GM18511 (cell line): ENCODE measurements around the gene GBF1.

Experiments
- ATAC-seq: cut with Tn5 transposase; IDR thresholded peaks from one replicate; pipeline ENCODE4 v1.9.1; 2021; ENCODE audit warnings: mild to moderate bottlenecking, moderate library complexity; ENCODE audit not compliant: unreplicated experiment

The GBF1 gene

DNA sequence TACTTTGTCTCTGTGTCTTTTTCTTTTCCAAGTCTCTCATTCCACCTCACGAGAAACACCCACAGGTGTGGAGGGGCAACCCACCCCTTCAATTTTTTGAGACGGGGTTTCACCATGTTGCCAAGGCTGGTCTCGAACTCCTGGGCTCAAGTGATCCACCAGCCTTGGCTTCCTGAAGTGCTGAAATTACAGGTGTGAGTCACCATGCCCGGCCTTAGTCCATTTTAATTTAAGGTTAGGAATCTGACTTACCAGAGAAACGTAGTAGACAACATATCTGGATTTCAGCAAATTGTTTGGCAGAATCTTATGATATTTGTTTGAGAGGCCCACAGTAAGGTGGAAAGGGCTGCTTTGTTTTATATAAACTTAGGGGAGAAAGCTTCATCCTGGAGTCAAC lies 147.0 kb downstream of the GBF1 start:
- no peak for ATAC-seq

- ATAC-seq, result no peak
Observed at GRCh38 chr10:102393411-102394078, 148.2 kb downstream of the GBF1 start.

- ATAC-seq, result peak; percentile 86
Observed at GRCh38 chr10:102394079-102394800, 148.9 kb downstream of the GBF1 start.

DNA sequence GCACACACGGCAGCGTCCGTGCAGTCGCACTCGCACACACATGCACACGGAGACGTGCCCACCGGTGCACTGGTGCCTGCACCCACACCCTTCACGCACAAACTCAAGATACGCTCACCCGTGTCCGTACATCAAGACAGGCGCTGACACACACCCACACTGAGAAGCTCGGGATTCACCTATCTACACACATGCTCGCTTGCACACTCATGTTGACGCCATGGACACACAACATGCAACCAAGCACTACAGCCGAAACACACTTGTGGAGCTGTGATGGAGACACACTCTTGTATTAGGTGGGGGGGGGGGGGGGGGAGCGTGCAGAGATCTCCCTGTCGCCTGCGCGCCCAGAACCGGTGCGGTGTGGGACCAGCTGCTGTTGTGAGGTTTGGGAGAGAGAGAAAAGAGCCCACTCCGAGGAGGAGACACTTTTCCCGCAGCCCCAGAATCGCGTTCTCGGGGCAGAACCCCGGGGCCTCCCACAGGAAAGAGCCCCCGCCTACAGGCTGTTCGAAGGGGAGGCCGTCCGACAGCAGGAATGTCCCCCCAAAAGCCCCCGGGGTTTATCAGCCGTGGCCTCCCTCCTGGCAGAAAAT lies 149.6 kb downstream of the GBF1 start:
- ATAC-seq, result no peak

DNA sequence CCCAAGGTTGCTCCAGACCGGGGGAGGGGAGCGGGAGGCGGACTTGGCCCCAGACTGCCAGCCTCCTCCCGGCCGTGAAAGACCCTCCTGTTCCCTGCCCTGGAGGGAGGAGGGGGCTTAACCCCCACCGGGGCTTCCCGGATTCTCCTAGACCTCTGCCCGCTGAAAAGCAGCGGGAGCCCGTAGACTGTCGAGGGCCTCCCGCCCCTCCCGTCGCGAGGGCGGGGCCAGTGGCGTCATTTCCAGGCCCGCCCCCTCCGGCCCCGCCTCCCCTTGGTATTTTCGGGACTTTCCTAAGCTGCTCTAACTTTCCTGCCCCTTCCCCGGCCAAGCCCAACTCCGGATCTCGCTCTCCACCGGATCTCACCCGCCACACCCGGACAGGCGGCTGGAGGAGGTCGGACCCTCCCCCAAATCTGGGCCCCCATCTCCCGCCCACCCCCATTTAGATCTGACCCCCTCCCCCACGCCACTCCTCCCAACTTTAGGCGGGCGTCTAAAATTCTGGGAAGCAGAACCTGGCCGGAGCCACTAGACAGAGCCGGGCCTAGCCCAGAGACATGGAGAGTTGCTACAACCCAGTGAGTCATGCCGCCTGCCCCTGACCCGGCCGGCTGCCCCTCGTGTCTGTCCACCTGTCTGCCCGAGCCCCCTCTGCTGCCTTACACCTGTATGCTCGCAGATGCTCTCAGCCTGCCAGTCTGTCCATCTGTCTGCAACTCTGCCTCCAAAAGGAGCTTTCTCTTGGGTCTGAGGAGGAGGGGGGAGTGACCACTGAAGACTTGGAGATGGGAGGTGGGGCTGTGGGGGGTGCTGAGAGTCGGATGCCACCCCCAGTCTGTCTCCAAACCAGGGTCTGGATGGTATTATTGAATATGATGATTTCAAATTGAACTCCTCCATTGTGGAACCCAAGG lies 150.3 kb downstream of the GBF1 start, which contains the start of gene NFKB2:
Gene NFKB2, plus strand, starts transcription at position 306 of the 917 bp plus-strand sequence. Its CDS starts 255 bp downstream, at position 561.
- peak; percentile 31 for ATAC-seq

- no peak for ATAC-seq
Observed at GRCh38 chr10:102396317-102396650, 151.0 kb downstream of the GBF1 start.

DNA sequence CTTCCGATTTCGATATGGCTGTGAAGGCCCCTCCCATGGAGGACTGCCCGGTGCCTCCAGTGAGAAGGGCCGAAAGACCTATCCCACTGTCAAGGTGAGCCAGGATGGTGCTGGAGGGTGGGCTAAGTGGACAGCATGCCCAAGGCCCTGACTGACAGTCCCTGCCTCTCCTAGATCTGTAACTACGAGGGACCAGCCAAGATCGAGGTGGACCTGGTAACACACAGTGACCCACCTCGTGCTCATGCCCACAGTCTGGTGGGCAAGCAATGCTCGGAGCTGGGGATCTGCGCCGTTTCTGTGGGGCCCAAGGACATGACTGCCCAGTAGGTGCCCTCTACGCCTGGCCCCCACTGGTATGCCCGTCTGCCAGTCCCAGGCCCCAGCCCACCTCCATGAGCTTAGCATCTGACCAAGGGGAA lies 151.4 kb downstream of the GBF1 start:
- ATAC-seq, result no peak

DNA sequence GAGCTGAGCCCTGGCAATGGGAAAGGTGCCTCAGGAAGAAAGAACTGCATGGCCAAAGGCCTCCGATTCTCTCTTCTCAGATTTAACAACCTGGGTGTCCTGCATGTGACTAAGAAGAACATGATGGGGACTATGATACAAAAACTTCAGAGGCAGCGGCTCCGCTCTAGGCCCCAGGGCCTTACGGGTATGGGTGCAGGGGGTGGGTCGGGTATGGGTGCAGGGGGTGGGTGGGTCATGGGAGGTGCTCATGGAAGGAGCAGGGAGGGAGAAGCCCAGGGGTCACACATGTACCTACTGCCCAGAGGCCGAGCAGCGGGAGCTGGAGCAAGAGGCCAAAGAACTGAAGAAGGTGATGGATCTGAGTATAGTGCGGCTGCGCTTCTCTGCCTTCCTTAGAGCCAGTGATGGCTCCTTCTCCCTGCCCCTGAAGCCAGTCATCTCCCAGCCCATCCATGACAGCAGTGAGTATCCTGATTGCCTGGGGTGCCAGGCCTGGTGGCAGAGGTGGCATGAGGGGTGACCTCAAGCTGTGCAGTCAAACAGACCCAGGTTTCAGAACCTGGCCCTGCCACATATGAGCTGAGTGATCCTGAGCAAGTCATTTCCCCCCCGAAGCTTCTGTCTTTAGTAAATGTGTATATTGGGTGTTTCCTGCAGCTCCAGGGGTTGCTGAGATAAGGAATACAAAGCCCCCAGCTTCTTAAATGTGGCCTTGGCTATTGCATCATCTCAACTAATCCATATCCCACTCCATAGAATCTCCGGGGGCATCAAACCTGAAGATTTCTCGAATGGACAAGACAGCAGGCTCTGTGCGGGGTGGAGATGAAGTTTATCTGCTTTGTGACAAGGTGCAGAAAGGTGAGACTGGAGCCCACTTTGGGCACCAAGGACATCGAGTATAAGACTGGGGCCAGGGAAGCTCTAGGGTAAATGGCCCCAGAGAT lies 152.2 kb downstream of the GBF1 start:
- no peak for ATAC-seq

GRCh38 chr10:102398172-102399020 lies 153.1 kb downstream of the GBF1 start:
- no peak for ATAC-seq

- peak; percentile 69 for ATAC-seq
Observed at GRCh38 chr10:102399217-102400021, 154.1 kb downstream of the GBF1 start.

GRCh38 chr10:102400076-102400475 lies 154.7 kb downstream of the GBF1 start:
- ATAC-seq, result no peak

DNA sequence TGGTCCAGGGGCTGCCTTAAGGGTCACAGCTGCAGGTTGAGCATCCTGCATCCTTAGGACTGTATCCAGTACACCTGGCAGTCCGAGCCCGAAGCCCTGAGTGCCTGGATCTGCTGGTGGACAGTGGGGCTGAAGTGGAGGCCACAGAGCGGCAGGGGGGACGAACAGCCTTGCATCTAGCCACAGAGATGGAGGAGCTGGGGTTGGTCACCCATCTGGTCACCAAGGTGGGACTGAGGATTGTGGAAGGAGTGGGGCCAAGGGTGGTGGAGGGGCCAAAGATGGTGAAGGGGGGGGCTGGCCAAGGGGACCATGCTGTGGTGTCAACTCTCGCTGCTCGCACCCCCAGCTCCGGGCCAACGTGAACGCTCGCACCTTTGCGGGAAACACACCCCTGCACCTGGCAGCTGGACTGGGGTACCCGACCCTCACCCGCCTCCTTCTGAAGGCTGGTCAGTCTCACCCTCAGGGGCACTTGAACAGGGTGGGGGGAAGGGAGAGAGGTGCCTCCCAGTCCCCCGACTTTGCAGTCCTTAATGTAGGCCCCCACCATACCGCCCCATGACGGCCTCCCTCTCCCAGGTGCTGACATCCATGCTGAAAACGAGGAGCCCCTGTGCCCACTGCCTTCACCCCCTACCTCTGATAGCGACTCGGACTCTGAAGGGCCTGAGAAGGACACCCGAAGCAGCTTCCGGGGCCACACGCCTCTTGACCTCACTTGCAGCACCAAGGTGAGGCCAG lies 155.4 kb downstream of the GBF1 start:
- no peak for ATAC-seq

- ATAC-seq, result no peak
Observed at GRCh38 chr10:102401342-102401654, 156.0 kb downstream of the GBF1 start.

GRCh38 chr10:102401735-102402511 lies 156.6 kb downstream of the GBF1 start:
- no peak for ATAC-seq

- ATAC-seq, result no peak
Observed at GRCh38 chr10:102402512-102402896, 157.2 kb downstream of the GBF1 start.

GRCh38 chr10:102403115-102403514 lies 157.8 kb downstream of the GBF1 start:
- no peak for ATAC-seq
